Skin epidermis (tissue), 12 donors: ENCODE measurements around the gene NEK11.

Experiments
- H3K27ac ChIP-seq, 21 experiments: fragments of 200-600 bp; sonication (generic) in 11 of 21; one replicate each; pipeline ENCODE4 v1.5.0; 2020; ENCODE audit warnings: mild to moderate bottlenecking in 3 of 21, inconsistent platforms in 2 of 21, moderate library complexity in 2 of 21
- H3K4me3 ChIP-seq, 7 experiments: fragments of 200-600 bp; sonication (generic) in 2 of 7; one replicate each; pipeline ENCODE4 v1.5.0; 2020; ENCODE audit warnings: inconsistent platforms in 2 of 7, mild to moderate bottlenecking in 2 of 7, moderate library complexity in 1 of 7

The NEK11 gene

DNA sequence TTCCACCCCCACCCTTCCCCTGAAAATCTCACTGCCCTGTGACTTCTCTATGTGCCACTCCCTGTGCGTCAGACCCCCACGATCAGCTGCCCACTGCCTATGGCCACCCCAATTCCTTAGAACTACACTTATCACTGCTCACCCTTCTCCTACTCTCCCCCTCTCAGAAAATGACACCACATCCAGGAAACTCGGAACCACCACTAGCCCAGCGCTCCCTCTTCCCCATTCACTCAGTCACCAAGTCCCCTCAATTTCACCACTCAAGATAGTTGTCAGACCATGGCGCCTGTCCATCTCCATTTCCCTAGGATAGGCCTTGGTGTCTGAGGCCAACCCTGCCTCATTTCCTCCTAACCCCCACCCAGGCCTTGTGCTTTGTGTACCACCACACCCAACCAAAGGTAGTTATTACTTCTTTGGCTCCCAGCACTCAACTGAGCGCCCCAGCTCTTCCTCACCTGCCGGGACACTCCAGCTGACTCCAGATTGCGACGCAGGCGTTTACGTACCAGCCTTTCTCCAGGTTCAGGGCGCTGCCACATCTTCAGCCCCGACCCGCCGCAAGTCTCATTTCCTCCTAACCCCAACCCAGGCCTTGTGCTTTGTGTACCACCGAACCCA lies 354.3 kb downstream of the NEK11 start:
- peak overlapping the region; percentile 36 to 87 (median 77) for H3K27ac ChIP-seq
- H3K4me3 ChIP-seq: peak overlapping the region; percentile 79 to 97 (median 86)

DNA sequence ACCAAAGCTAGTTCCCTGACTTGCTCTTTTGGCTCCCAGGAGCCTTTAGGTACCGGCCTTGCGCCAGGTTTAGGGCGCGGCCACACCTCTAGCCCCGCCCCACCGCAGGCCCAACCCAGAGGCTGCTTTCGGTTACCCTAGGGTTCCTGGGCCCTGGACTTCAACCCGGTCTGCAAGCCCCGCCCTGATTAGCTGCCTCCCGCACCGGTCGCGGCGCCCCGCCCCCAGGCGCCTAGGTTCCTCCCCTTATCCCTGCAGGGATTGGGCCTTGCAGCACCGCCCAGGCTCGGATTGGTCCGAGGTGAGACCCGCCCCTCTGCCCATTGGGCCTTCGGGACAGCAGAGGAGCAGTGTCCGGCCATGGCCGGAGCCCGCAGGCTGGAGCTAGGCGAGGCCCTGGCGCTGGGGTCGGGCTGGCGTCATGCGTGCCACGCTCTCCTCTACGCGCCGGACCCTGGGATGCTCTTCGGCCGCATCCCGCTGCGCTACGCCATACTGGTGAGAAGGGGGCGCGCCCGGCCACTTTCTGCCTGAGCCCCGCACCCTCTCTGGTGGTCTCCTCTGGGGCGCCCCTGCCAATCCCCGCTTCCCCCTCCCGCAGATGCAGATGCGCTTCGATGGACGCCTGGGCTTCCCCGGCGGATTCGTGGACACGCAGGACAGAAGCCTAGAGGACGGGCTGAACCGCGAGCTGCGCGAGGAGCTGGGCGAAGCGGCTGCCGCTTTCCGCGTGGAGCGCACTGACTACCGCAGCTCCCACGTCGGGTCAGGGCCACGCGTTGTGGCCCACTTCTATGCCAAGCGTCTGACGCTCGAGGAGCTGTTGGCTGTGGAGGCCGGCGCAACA lies 355.0 kb downstream of the NEK11 start, which contains the start of gene NUDT16:
NUDT16 (plus strand) TSS at position 330 of the 847 bp plus-strand sequence; CDS start at position 361, 31 bp downstream.
- H3K27ac ChIP-seq: peak within 1 kb of the TSS; percentile 36 to 87 (median 77)
- H3K4me3 ChIP-seq: peak within 1 kb of the TSS; percentile 79 to 97 (median 86)

- Histone ChIP-seq H3K27ac (peak overlapping the region in 15 of 21 experiments; percentile 1 to 74 (median 58)), H3K4me3 (no peak overlapping the region)
These were observed 359.9 kb downstream of the NEK11 start for GRCh38 chr3:131386429-131387165.

DNA sequence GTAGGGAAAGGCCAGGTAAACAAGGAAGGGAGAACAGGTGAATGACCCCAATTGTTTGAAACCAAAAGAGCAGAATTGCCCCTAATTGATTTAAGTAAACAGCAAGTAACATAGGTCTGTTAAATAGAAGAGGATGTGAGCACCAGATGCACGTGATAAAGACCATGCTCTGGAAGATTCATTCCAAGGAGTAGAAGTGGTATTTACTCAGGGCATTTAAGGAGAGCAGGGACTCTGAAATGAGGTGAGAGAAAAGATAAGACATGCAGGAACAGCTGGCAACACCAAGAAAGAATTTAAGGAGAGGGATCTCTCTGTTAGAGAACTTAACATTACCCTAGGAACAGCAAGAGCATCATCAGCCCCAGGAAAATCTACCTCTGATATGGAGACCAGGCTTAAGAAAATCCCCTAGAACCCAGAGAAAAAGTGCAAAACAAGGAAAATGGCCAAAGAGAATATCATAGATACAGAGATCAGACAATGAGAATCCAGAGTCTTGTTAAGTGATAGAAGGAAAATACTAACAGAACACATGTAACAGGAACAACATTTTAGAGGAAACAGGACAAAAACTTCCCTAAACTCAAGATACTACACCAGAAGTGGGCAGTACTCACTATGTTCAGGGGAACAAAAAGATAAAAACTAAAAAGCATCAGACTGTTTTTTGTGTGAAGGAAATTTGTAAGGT lies 361.3 kb downstream of the NEK11 start:
- H3K4me3 ChIP-seq: no peak overlapping the region
- H3K27ac ChIP-seq: peak overlapping the region in 11 of 21 experiments; percentile 6 to 74 (median 58)

DNA sequence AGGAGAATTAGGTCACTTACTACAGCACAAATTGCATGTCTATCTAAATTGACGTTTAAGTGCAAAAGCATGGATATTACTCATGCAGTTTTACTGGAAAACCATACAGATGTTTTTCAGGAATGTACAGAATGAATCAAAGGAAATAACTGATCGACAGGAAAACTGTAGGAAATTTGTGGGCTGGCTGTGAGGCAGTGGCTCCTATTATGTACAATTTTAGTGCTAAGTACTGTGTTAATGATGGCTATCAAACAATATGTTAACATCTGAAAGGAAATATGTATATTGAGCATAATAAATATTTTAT lies 361.8 kb downstream of the NEK11 start:
- Histone ChIP-seq H3K27ac (peak overlapping the region in 4 of 21 experiments; percentile 14 to 74 (median 58)), H3K4me3 (no peak overlapping the region)

DNA sequence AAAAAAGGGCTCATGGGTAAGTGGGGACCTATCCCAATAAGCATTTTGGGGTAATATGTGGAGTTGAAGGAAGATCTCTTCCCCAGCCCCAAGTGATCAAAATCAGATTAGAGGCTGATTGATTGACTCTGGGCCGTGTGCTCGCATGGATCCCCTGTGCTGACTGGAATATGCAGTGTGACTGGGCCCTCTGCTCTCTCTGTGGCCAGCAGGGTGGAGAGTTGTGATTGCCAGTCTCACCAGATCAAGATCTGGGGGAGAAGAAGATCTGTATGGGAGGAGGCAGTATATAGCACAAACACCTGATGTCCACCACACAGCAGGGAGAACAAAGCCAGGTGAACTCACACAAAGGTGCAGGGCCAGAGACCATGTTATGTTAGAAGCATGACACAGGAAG lies 363.7 kb downstream of the NEK11 start:
- Histone ChIP-seq H3K27ac (no peak overlapping the region), H3K4me3 (no peak overlapping the region)

GRCh38 chr3:131393051-131393450 lies 366.4 kb downstream of the NEK11 start:
- H3K27ac ChIP-seq: no peak overlapping the region
- no peak overlapping the region for H3K4me3 ChIP-seq

GRCh38 chr3:131393868-131394267 lies 367.2 kb downstream of the NEK11 start:
- H3K4me3 ChIP-seq: no peak overlapping the region

GRCh38 chr3:131394400-131394799 lies 367.7 kb downstream of the NEK11 start:
- Histone ChIP-seq H3K27ac (no peak overlapping the region), H3K4me3 (no peak overlapping the region)

More at GRCh38 chr3:131393868-131394267, 367.2 kb downstream of the NEK11 start:
- no peak overlapping the region for H3K27ac ChIP-seq

GRCh38 chr3:131396170-131396569 lies 369.5 kb downstream of the NEK11 start:
- Histone ChIP-seq H3K27ac (no peak overlapping the region), H3K4me3 (no peak overlapping the region)

DNA sequence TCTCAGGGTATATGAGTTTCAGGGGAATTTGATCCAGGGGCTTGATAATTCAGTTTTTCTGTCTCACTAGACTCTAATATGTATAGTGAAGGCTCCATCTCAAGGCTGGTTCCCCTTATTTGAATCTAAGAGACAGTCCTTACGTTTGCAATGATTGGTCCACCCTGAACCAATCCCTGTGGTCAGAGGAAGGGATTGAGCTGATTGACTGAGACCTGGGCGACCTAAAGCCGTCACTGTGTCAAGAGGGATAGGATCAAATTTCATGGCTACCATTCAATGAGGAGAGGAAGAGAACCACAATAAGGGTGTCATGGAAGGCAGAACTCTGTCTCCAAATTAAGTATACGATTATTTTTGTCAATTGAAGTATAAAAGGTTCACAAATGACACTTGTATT lies 371.2 kb downstream of the NEK11 start:
- no peak overlapping the region for H3K27ac ChIP-seq
- no peak overlapping the region for H3K4me3 ChIP-seq
